AML-193 (cell line): ENCODE measurements around the gene SLC44A4.

ENCODE experiments used
- DNase-seq, 2 experiments: peaks; one replicate each; lab custom pipeline; 2025; lab: John Stamatoyannopoulos, UW

Gene SLC44A4

DNA sequence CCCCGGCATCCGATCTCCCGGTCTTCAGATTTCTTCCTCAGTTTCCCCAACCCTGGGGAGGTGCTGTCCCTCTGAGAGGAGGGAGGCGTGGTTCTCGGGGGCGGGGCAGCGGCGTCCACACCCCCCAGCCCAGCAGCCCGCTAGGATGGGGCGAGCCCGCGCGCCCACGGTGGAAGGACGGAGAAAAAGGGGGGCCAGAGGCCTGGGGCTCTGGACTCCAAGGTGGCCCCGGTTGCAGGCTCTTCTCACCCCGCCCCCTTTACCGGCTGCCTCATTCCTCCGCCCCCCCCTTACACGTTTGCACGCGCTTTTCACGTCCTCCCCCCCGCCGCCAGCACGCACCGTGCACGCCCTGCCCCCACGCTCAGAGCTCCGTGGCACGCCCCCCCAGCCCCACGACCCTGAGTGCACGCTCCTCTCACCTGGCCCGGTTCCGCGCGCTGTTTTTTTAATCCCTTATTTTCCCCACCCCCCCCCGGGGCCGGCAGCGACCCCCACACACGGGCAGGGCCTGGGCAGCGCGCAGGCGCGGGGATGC lies 22.7 kb upstream of the SLC44A4 start:
- peak; percentile 24 to 43 for DNase-seq

DNA sequence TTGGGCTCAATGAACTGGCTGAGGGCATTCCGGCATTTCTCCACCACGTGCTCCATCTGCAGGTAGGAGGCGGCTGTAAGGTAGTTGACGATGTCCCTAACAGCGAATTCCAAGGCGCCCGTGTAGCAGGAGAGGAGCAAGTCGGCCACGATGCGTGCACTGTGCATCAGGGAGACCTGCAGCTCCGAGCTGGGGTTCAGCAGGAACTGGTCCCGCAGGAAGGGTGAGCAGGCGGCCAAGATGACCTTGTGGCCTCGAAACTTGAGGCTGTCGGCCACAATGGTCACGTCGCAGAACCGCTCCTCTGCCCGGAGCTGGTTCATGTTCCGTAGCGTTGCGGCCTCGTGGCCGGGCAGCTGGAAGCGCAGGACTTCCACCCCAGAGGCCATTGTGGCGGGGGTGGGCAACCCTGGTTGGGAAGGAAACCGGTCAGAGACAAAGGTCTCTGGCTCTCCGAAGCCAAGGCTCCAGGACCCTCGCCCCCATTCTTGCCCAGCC lies 22.2 kb upstream of the SLC44A4 start:
- no peak for DNase-seq

DNA sequence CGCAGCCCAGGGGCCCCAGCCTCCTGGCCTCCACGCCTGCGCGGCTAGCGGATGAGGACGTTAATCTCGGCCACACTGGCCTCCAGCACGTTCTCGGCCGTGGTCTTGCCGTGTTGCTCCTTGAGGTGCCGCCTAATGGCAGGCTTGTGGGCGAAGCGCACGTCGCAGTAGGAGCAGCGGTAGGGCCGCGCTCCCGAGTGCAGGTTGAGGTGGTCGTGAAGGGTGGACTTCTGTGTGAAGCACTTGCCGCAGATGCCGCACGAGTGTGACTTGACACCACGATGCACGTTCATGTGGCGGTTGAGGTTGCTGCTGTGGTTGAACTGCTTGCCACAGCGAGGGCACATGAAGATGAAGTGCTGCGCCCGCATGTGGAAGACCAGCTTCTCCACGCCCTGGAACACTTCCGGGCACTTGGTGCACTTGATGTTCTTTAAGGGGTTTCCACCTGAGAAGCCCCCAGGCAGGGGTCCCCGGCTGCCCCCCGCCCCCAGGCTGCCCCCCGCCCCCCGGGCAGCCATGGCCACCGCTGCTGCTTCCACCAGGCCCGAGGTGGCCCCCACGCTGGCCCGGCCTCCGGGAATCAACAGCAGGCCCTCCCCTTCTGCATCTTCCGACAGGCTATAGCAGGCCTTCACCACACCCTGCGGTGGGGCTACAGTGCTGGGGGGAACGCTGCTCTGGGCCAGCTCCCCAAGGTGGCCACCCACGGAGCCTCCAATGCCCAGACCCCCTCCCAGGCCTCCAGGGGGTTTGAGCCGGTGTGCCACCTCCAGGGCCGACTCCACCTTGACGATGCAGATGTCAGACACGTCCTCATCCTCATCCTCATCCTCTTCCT lies 21.3 kb upstream of the SLC44A4 start:
- DNase-seq: no peak

DNA sequence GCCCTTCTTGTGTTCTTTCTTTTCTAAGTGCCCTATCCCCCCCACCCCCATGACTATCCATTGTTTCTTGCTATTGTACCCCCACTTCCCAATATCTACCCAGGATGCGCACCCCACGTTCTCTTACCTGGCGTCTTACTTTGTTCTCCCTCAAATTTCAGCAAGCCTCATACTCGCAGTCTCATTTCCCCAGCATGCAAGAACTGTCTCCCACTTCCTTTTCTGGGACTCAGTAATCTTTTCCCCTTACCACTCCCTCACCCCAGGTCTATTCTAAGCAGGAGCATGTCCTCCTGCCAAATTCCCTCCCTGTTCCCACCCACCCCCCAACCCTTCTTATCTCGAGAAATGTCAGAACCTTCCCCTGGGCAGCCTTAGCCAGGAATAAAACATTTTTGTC lies 20.4 kb upstream of the SLC44A4 start:
- no peak for DNase-seq

DNA sequence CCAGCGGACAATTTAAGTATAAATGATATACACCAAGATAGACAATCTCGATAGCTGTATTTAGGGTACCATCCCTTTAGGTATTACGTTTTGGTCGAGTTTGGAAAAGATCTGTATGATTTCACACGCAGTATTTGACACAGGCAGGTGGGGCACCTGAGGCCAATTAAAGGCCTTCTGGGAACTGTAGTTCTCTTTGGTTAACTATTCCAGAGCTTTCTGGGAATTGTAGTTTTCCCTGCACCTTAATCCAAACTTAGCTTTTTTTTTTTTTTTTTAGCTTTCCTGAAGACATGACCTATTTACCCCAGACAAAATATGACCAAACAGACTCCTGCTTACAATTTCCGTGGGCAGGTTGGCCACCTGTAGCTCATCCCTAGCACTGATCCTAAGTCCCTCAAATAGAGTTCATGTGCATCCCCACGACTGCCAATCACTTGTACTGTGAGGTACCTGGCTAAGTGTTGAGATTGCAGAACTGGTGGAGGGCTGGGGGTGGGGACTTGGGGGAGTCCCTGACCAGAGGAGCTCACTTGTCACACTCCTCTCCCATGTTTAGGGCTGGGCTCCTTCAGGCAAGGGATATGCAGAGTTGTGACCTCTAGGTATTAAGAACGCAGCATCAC lies 19.7 kb upstream of the SLC44A4 start:
- peak; percentile 31 to 64 for DNase-seq

DNA sequence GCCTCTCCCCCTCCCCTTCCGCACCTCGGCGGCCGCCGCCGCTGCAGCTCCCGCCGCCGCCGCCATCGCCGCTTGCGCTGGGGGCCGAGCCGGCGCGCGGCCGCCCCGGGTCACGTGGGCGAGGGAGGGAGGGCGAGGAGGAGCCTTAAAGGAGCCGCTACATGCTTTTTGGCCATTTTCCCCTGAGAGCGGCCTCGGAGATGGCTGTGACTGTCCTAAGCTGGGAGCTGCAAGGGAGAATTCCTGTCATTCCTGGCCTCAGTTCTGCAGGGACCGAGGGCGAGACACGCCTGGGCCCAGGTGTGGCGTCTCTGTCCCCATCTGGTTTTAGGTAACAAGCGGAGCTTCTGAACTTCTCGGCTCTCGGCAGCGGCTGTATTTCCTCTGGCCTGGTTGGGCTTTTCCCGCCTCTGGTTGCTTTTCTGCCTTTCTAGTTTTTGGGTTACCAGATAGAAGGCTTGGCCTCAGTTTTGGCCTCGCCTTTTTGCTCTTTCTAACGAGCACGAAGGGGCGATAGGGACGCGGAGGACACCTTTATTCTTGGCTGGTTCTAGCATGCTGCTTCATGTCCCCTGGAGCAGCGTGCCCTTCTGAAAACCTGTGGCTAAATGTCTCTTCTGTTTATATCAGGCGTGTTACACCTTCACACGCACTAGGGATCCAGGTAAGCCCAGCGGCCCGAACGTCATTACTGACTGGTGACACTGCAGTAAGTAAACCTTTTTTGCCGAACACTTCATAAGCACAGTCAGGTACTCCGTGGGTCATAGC lies 19.0 kb upstream of the SLC44A4 start, which contains the start of gene EHMT2:
EHMT2 (minus strand) TSS at position 87 of the 771 bp plus-strand sequence; CDS start at position 66, 21 bp downstream.
- DNase-seq: peak; percentile 83 to 90

DNA sequence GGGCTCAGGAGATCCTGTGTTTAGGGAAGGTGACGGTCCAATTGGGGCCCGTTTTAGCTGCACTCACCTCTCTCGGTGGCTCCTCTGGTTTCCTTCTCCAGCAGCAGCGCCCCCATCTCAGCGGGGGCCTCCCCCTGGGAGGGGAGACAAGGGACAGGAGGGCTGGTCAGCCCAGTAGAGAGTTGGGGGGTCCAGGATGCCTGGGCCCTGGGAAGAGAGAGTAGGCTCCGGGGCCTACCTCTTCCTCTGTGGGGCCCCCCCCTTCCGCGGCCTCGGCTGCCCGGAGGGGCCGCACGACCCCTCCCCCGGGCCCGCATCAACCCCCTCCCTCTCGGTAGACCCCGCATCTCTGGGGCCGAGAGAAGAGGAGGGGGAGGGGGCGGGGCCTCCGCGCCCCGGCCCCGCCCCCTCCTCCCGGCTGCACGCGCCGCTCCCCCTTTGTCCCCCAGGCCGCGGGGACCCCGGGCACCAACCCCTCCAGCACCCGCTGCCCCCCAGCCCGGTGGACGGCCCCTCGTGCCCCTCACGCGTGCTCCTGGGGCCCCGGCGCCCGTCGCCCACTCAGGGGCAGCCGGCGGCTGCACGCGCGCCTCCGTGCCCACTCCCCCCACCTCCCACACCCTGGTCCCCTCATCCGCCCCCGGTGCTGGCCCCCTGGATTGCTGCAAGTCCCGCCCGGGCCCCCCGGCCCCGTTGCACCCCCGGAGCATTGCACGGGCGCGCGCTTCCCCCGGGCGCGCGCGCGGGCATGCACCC lies 18.2 kb upstream of the SLC44A4 start:
- DNase-seq: no peak

DNA sequence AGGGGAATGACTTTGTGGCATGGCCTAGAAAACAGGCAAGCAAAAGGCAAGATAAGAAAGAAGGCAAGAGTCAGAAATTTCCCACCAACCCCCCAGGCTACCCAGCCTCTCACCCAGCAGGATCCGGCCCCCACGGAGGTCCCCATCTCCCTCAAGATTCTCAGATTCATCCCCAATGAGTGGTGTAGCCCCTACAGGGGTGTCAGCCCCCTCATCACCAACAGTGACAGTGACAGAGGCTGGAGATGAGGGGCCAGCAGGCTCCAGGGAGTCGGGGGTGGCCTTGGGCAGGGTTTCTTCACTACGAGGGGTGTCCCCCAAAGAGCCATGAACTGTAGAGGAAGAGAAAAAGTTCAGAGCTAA lies 17.7 kb upstream of the SLC44A4 start:
- DNase-seq: no peak

DNA sequence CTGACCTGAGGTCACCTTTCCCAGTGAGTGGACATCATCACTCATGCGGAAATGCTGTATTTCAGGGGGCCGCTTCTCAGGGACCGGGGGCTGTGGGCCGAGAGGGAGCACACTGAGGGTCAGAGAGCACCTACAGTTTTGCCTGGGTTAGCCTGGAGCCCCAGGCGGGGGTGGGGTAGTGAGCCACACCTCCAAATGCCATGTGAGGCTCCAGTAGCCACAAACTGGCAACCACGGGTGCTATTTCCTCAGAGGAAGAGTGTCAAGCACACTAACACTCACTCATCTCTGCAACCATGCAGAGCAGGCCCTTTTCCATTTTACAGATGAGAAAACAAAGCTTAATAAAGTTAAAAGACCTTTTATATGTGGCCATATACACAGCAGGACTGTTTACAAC lies 14.0 kb upstream of the SLC44A4 start:
- peak; percentile 27 to 57 for DNase-seq

DNA sequence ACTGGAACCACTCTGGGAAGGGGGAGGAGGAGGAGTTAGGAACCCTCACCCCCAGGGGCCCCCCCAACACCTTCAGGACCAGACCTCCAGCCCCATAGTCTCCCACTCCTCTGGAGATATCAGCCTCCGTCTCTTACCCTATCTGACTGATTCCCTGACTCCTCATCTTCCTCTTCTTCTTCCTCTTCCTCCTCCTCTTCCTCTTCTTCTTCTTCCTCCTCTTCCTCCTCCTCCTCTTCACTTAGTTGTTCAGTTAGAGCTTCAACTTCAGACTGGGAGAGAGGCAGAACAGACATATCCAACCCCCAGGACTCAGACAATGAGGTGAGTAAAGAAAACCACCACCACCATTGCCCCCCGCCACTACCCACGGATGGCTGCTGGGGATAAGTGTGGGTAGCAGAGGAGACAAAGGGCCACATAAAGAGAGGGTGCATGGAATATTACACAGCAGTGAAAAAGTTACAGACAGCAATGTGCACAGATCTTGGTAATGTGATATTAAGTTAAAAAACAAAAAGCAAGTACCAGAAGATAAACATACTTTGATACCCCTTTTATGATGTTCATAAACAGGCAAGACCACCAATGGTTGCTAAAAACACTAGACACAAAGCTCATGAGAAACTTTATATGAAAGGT lies 10.7 kb upstream of the SLC44A4 start:
- no peak for DNase-seq

DNA sequence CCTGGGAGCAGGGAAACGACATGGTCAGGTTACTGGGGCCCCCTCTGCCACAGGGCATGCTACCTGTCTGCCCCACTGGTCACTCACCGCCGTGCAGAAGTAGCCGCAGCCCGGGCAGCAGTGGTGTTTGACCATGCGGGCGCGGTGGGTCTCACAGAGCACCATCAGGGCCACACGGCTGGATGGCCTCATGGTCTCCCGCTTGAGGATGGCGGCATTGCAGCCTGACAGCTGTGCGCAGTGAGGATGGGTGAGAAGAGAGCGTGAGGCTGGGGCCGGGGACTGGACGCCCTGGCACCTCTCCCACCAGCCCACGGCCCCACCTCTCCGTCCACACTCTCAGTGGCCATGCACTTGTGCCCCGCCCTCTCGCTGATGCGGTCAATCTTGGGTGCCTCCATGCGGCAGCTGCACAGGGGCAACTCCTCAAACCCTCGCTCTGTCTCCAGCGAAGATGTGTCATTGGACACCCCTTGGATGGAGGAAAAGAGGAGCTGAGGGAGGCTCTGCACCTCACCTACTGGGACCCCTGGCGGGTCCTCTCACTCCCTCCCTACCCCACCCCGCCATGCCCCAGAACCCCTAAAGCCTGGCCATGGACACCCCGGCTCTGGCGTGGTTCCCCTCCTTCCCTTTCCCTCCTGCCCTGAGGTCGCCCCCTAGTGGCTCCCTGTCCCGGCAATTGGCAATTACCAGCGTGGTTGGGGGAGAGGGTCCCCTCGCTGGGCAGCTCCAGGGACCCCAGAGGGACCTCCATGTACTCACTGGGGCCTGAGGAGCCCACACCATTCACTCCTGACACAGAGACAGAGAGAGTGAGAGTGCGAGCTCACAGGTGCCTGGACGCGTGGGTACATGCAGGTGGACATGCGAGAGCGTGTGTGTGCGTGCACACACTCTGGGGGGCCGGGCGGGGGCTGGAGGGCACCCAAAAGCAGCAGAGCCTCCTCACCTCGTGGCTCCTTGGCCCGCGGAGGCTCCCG lies 9.8 kb upstream of the SLC44A4 start:
- peak in 1 of 2 experiments; percentile 9 for DNase-seq

DNA sequence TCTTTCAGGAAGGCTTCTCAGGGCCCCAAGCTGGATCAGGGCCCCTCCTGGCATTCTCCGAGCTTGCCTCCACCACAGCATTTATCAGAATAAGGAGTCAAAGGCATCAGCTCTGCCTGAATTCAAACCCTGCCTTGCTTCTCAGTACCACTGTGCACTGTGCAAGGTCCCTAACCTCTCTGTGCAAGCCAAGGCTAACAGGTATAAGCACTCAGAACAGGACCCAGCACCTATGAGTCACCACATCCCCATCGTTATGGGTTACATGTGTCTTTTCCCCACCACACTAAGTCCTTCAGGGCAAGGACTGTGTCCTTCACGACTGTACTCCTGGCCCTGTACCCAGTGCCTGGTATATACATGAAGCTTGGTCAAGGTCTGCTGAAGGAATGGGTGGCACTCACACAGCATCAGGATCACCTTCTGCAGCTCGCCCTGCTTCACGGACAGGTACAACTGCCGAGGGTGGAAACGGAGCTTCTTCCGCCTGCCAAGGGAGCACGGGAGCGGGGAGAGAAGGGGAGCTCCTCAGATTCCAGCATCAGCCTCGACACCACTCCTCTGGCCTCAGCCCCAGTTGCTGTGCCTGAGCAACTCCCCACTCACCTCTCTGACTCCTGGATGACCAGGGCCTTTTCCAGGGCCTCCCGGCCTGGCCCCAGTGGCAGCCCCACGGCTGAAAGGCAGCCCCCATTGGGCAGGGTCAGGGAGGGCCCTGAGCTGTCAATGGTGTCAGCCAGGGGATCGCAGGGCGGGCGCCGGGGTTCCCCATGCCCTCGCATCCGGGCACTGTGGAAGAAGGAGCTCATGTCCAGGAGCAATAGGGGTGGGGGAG lies 8.6 kb upstream of the SLC44A4 start:
- DNase-seq: no peak

DNA sequence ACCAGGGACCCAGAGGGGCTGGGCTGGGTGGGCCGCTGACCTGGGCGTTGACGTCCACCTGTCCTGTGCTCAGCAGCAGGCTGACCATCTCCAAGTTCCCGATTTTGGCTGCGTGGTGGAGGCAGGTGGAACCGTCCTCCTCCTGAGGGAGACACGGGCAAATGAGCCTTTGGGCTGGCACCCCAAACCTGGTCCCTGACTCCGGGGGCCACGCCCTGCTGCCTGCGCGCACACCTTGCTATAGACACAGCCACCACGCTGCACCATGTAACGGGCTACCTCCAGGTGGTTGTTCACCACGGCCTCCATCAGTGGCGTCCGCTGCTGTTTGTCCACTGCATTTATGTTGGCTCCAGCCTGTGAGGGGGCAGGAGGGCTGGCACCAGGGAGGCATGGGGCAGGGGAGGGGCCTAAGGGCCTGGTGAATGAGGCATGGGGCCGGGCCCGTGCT lies 7.8 kb upstream of the SLC44A4 start:
- no peak for DNase-seq

DNA sequence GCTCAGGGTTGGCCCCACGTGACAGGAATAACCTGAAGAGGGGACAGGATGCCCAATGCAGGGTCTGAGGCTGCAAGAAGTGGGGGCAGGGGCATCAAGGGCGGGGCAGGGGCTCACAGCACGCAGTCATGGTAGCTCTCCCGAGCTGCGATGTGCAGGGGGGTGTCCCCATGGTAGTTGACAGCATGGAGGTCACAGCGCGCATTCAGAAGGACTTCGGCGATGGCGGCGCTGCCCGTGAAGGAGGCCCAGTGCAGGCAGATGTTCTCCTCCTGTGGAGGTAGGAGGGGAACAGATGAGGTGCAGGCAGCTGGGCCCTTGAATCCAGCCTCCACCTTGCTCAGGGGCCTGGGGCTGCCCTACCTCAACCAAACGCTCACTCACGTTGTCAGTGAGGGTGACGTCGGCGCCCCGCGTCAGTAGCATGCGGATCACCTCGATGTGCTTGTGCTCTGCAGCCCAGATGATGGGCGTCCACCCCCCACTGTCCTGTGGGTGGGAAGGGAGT lies 5.8 kb upstream of the SLC44A4 start:
- no peak for DNase-seq

DNA sequence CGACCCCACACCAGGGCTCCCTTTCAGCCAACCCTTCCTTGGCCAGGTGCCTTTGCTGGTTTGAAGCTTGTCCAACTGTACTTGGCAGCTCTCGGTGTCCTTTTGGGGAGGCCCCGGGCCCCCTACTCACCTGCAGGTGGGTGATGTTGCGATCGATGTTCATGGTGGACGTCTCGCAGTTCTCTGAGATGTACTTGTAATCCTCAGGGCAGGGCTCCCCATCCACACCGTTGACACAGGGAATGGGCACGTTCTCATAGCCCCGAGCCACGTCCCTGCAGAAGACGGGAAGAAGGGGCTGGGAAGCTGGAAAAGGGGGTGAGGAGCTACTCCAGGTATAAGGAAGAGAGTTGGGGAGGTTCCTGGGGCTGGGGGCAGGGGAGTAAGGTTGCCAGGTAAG lies 4.9 kb upstream of the SLC44A4 start:
- no peak for DNase-seq

DNA sequence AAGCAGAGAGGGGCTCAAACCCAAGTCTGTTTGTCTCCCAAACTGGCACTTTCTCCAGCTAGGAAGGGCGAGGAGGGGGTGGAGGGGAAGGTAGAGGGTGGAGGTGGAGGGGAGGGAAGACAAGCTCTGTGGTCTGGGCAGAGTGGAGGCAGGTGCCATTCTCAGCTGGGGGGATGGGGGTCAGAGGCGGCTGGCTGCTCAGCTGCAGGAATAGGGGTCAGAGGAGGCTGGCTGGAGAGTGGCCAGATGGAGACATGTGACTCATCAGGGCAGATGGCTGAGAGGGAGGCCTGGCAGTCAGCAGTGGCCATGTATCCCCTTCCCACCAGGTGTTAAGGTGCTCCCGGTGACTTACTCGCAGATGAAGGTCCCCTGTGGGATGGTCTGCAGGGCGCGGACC lies 3.5 kb upstream of the SLC44A4 start:
- no peak for DNase-seq

DNA sequence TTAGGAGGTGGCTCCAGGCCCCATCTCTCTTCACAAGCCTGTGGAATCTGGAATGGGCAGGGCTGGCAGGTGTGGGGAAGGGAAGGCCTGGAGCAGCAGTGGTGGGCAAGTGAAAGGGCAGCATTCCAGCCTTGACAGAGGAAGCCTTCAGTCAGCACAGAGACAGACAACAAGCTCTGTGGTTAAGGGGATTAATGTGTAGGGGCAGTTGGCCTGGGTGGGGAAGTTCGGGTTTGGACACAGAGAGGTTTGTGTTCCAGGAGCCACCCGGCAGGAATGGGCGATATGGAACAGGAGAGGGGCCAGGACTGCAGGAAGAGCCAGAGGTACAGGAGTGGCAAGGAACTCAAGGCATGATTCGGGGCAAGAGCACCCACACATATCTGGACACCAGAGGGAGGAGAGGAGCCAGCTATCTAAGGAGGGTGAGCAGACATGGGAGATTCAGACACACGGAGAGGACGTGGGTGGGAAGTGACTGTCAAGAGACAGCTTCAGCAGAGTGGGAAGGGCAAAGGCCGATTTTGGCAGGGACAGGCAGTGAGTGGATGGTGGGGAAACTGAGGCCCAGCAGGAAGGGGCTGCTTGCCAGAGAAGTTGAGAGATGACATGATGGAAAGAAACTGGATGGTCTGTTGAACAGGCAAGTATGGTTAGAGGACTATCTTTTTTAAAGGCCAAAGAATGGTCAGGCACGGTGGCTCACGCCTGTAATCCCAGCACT lies 2.5 kb upstream of the SLC44A4 start:
- DNase-seq: no peak

DNA sequence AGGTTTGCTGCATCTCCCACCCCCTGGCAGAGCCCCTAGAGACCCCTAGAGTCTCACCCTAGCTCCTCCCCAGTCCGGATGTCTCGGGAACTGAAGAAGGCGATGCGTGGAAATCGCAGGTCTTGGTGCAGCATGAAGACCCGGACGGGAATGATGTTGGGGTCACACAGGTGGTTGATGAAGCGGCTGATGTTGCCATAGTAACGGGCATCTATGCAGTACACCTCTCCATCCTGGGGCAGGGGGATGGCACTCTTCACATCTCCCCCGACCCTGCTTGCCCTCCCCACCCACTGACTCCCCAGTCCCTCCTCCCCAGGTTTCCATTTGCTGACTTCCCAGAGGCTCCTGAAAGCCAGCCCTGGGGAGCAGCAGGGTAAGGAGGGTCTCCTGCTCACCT lies 1.8 kb upstream of the SLC44A4 start:
- no peak for DNase-seq
